IPS-18c (cell line): ENCODE measurements around the gene SIN3B.

Source experiments
- H3K4me3 ChIP-seq: 2 replicates; pipeline ENCODE4 v1.7.0; 2013; ENCODE audit warnings: low read depth, mild to moderate bottlenecking, low read length, moderate library complexity; ENCODE audit not compliant: insufficient read depth
- H3K9me3 ChIP-seq: one replicate; pipeline ENCODE4 v1.6.1; 2013; ENCODE audit warnings: mild to moderate bottlenecking, low read length, moderate library complexity; ENCODE audit not compliant: control insufficient read depth, insufficient read depth

The SIN3B gene

DNA sequence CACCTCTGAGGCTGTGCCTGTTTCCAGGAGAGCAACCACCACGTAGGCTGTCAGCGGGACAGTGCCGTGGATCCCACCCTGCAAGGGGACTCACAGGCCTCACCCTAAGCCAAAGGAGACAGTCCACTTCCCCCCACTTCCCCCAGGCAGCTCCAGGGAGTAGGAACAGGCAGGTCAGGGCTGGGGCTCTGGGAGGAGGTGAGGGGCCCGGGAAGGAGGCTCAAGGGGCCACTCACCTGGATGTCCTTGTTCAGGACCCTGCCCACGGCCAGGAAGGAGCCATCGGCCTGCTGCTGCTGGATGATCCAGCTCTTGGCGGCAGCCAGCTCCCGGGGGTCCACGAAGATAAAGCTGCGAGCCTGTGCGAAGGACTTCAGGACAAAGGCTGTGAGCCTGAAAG lies 85.2 kb downstream of the SIN3B start:
- peaks cover 16% of the 10 kb centered on the region for H3K9me3 ChIP-seq
- no peak overlapping the region; the same call in 1 of the 2 replicates for H3K4me3 ChIP-seq

DNA sequence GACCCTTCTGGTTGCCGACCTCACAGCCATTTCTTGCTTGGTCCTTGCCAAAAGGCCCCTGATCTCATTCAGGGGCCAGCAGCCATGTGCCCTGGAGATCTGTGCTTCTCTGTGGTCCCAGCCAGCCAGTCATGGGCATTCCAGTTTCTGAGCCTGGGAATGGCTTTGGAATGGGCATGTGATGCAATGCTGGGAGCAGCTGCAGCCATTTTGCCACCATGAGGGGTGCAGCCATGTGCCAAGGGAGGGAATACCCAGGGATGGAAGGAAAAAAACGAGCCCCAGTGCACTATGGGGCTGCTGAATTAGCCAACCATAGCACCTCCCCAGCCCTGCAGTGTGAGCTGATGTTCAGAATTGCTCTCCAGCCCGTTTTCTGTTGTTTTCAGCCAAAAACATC lies 85.9 kb downstream of the SIN3B start:
- H3K9me3 ChIP-seq, result peaks cover 16% of the 10 kb centered on the region
- no peak overlapping the region for H3K4me3 ChIP-seq

DNA sequence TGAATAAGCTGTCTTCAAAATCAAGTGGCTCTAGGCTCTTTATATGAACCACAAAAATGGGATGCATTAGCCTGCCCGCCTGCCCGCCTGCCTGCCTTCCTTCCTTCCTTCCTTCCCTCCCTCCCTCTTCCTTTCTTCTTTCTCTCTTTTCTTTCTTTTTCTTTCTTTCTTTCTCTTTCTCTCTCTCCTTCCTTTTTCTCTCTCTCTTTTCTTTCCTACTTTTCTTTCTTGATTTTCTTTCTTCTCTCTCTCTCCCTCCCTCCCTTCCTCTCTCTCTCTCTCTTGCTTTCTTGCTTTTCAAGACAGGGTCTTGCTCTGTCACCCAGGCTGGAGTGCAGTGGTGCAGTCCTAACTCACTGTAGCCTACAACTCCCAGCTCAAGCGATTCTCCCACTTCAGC lies 86.5 kb downstream of the SIN3B start:
- peaks cover 15% of the 10 kb centered on the region for H3K9me3 ChIP-seq
- H3K4me3 ChIP-seq, result no peak overlapping the region

DNA sequence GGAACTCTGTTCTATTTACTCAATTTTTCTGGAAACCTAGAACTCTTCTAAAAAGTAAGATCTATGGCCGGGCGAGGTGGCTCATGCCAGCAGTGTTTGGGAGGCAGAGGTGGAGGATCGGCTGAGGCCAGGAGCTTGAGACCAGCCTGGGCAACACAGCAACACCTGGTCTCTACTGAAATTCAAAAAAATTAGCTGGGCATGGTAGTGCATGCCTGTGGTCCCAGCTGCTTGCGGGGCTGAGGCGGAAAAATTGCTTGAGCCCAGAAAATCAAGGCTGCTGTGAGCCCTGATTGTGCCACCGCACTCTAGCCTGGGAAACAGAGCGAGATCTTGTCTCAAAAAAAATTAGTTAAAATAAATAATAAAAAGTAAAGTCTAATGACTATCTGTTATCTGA lies 88.2 kb downstream of the SIN3B start:
- Histone ChIP-seq H3K9me3 (peaks cover 12% of the 10 kb centered on the region), H3K4me3 (no peak overlapping the region)

DNA sequence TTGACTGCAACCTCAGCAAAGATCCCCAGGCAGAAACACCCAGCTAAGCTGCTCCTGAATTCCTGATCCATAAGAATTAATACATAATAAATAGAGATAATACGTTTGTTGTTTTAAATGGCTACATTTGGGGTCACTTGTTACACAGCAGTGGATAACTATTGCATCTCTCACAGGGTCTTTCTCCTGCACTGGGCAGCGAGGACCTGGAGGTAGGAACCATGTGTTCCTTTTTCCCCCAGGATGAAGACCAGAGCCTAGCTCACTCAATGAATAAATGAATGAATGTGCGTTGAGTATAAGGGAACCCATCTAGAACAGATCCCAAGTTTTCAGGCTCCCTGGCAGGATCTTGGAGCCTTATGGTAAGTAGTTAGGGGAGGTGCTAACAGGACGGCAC lies 90.3 kb downstream of the SIN3B start:
- Histone ChIP-seq H3K9me3 (peaks cover 3% of the 10 kb centered on the region), H3K4me3 (no peak overlapping the region)

DNA sequence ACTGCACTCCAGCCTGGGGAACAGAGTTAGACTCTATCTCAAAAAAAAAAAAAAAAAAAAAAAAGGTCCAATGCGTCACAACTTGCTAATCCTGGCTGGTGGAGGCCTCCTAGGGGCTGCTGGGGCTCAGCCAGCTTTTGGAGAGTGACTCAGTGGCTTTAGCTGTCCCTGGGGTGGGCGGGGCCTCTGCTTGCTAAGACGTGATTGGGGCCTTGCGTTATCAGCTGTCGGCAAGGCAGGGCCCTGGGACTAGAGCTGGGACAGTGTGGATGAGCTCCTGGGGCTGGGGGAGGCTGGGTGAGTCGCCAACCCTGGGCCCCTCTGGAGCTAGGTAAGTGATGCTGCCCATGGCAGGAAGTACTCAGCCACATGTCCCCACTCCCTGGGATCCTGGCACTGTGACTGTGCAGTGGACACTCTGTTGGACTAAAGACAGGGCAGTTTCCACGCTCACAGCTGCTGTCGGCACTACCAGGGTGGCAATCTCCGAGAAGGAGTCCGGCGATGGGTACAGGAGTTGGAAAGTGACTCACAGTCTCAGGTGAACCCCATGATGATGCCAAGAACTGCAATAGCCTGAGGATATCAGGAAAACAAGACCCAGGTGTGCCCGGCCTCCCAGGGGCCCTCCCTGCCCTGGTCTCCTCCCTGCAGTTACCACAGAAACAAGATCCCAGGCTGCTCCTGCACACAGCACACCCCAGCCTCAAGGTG lies 91.8 kb downstream of the SIN3B start:
- H3K4me3 ChIP-seq, result no peak overlapping the region

DNA sequence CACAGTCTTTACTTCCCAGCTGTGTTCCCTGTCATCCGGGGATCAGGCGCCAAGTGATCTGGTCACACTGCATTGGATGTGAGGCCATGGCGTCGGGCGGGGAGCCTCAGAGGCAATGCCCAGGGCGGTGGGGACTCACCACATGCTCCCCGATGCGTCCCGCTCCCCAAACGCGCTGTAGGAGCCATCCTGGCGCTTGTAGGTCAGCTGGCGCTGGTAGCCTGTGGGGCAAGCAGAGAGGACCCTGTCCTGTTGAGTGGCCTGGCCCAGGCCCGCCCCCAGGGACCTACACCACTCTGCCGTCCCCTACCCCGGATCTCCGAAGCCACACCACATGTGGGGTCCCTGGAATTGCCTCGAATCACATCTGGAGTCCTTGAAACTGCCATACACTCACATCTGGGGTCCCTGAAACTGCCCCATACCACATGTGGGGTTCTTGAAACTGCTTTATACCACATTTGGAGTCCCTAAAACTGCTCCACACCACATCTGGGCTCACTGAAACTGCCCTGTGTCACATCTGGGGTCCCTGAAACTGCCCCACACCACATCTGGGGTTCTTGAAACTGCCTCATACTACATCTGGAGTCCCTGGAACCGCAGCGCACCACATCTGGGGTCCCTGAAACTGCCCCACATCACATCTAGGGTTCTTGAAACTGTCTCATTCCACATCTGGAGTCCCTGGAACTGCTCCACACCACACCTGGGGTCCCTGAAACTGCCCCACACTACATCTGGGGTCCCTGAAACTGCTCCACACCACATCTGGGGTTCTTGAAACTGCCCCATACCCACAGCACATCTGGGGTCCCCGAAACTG lies 92.8 kb downstream of the SIN3B start:
- no peaks in the 10 kb centered on the region for H3K9me3 ChIP-seq
- H3K4me3 ChIP-seq, result no peak overlapping the region

More for the DNA sequence above, 91.8 kb downstream of the SIN3B start:
- no peaks in the 10 kb centered on the region for H3K9me3 ChIP-seq

DNA sequence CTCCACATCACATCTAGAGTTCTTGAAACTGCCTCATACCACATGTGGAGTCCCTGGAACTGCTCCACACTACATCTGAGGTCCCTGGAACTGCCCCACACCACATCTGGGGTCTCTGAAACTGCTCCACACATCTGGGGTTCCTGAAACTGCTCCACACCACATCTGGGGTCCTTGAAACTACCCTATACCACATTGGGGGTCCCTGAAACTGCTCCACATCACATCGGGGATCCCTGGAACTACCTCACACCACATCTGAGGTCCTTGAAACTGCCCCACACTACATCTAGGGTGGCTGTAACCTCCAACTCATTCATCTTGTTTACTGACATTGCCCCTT lies 93.4 kb downstream of the SIN3B start:
- H3K4me3 ChIP-seq, result no peak overlapping the region
- H3K9me3 ChIP-seq, result no peaks in the 10 kb centered on the region

DNA sequence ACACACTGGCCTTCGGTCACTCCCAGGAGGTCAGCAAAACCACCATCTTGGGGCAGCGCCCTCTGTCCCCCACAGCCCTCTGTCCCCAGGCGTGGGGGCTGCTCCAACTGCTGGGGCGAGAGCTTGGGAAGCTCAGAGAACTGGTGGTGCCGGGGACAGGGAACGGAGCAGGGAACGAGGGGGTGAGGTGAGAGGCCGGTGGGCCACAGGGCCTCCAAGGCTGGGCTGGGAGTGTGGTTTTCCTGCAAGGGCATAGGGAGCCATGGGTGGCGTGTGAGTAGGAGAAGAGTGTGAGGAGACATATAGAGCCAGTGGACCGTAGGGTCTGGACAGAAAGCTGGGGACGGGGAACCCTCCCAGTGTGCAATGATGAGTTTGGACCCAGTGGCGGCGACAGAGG lies 93.8 kb downstream of the SIN3B start:
- H3K4me3 ChIP-seq, result no peak overlapping the region

DNA sequence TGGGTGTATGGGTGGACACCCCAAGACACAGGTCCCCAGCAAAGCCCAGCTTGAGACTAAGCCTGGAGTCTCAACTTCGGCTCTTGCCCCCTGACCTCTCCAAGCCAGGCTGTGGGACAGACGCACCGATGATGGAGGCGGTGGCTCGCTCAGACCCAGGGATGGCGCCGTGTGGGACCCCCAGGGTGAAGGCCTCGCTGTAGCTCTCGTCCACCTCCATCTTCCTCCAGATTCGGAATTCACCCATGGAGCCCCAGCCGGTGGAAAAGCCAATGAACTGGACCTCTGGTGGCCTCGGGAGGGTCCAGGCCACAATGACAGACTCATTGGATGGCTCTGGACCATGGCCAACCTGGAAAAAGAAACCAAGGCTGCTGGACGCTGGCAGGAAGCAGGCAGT lies 98.7 kb downstream of the SIN3B start:
- Histone ChIP-seq H3K4me3 (no peak overlapping the region), H3K9me3 (peaks cover 5% of the 10 kb centered on the region)

More for the DNA sequence above, 93.8 kb downstream of the SIN3B start:
- no peaks in the 10 kb centered on the region for H3K9me3 ChIP-seq

DNA sequence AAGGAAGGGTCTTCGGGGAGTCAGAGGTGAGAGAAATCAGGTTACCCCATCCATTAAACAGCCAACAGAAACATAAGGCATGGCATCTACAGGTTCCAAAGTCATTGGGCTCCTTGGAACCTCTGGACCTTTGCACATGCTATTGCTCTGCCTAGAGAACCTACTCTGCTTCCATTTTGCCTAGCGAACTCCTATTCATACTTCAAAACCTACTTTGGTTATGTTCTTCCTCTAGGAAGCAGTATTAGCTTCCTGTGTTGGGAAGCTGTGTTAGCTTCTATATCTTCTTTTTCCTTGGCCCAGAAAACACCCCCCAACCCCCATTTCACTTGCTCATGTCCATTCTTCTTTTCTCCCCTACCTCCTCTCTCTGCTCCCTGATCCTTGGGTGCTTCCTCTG lies 99.2 kb downstream of the SIN3B start:
- H3K4me3 ChIP-seq, result no peak overlapping the region
- peaks cover 5% of the 10 kb centered on the region for H3K9me3 ChIP-seq

DNA sequence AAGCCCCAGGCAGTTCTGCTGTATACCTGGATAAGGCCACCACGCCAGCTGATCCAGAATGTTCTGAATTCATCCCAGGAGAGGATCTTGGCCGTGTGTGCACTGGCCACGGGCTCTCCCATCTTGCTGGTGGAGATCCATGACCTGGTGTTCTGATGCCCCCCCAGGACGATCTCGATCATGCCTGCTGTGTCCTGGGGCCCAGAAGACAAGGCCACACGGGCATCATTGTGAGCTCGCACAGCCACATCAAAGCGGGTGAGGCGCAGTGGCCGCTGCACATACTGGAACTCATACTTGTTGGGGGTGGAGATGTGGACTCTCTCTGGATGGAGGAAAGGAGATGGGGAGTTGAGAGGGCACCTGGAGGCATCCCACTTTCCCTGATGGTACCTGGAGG lies 99.7 kb downstream of the SIN3B start:
- H3K4me3 ChIP-seq, result no peak overlapping the region
- H3K9me3 ChIP-seq, result peaks cover 5% of the 10 kb centered on the region
